Chondrocyte (in vitro differentiated cells): Measurements from ENCODE around the gene A4GNT. TPM values are rescaled to one million over a fixed set of nuclear protein-coding genes. Genes with fewer than 3 reads are reported as not detected.
"Not testable (repeated sequence)": the region's sequence is repeated elsewhere in the genome, so short reads cannot be mapped to it uniquely, and the experiment has no call there.

Source experiments
- DNase-seq: peaks from one replicate; pipeline ENCODE4 v3.0.0; 2021; ENCODE audit warnings: mixed read lengths, low spot score
- H3K27ac Mint-ChIP-seq: one replicate; pipeline ENCODE4 v1.8.0; 2021; ENCODE audit warnings: mild to moderate bottlenecking, moderate library complexity, mixed read lengths; ENCODE audit not compliant: unreplicated experiment
- H3K27me3 Mint-ChIP-seq: 2 replicates; pipeline ENCODE4 v1.8.0; 2021; ENCODE audit warnings: low read depth, mixed read lengths
- H3K36me3 Mint-ChIP-seq: 2 replicates; pipeline ENCODE4 v1.8.0; 2021; ENCODE audit warnings: low read depth, mixed read lengths
- H3K4me1 Mint-ChIP-seq: 2 replicates; pipeline ENCODE4 v1.8.0; 2021; ENCODE audit warnings: low read depth, mild to moderate bottlenecking, mixed read lengths
- H3K4me3 Mint-ChIP-seq: one replicate; pipeline ENCODE4 v1.8.0; 2021; ENCODE audit warnings: mild to moderate bottlenecking, moderate library complexity, mixed read lengths; ENCODE audit not compliant: unreplicated experiment
- H3K9me3 Mint-ChIP-seq: 2 replicates; pipeline ENCODE4 v1.8.0; 2021; ENCODE audit warnings: low read depth, mixed read lengths
- CTCF ChIP-seq: fragments of 200-600 bp; sonication (generic); IDR thresholded peaks from 2 replicates; pipeline ENCODE4 v1.5.0; 2021; ENCODE audit warnings: antibody characterized with exemption, mild to moderate bottlenecking, moderate library complexity
- total RNA-seq: library from RNA; stranded (reverse); gene quantifications from 3 replicates; pipeline ENCODE4 v1.2.1, GENCODE V29; 2021

Gene A4GNT
- total RNA-seq, 1 donor from 2014 or later, result not detected

GRCh38 chr3:138093721-138094120, 38.5 kb downstream of the A4GNT start:
- Mint-ChIP-seq H3K9me3 (peaks cover 6% of the 10 kb centered on the region), H3K36me3 (peaks cover 28% of the 10 kb centered on the region), H3K4me1 (peaks cover 24% of the 10 kb centered on the region), H3K27ac (no peak overlapping the region), H3K27me3 (no peaks in the 10 kb centered on the region), H3K4me3 (no peak overlapping the region)
- TF ChIP-seq CTCF, result no peak
- DNase-seq, result no peak

- peaks cover 42% of the 10 kb centered on the region for H3K36me3 Mint-ChIP-seq
- no peak for TF ChIP-seq CTCF
- H3K4me3 Mint-ChIP-seq, result no peak overlapping the region
- H3K4me1 Mint-ChIP-seq, result peaks cover 24% of the 10 kb centered on the region
- H3K27me3 Mint-ChIP-seq, result no peaks in the 10 kb centered on the region
- peaks cover 6% of the 10 kb centered on the region for H3K9me3 Mint-ChIP-seq
- DNase-seq, result no peak
- H3K27ac Mint-ChIP-seq, result no peak overlapping the region
Measured at GRCh38 chr3:138092023-138092422, 40.2 kb downstream of the A4GNT start.

GRCh38 chr3:138089091-138089490, 43.1 kb downstream of the A4GNT start:
- peak overlapping the region; percentile 49 for H3K27ac Mint-ChIP-seq
- peaks cover 6% of the 10 kb centered on the region for H3K9me3 Mint-ChIP-seq
- TF ChIP-seq CTCF, result no peak
- no peaks in the 10 kb centered on the region for H3K27me3 Mint-ChIP-seq
- H3K36me3 Mint-ChIP-seq, result peaks cover 48% of the 10 kb centered on the region
- H3K4me3 Mint-ChIP-seq, result no peak overlapping the region
- peaks cover 24% of the 10 kb centered on the region for H3K4me1 Mint-ChIP-seq
- no peak for DNase-seq

- H3K9me3 Mint-ChIP-seq, H3K27me3 Mint-ChIP-seq, H3K27ac Mint-ChIP-seq, H3K4me3 Mint-ChIP-seq, DNase-seq: not testable (repeated sequence)
- Mint-ChIP-seq H3K4me1 (peaks cover 43% of the 10 kb centered on the region), H3K36me3 (peaks cover 44% of the 10 kb centered on the region)
Measured at GRCh38 chr3:138085745-138086144, 46.4 kb downstream of the A4GNT start.

GRCh38 chr3:138084196-138084595, 48.0 kb downstream of the A4GNT start:
- no peak for DNase-seq
- Mint-ChIP-seq H3K9me3 (no peaks in the 10 kb centered on the region), H3K4me1 (peaks cover 49% of the 10 kb centered on the region), H3K27me3 (no peaks in the 10 kb centered on the region), H3K27ac (no peak overlapping the region), H3K4me3 (no peak overlapping the region), H3K36me3 (peaks cover 44% of the 10 kb centered on the region)
- no peak for TF ChIP-seq CTCF

GRCh38 chr3:138082992-138083386, 49.2 kb downstream of the A4GNT start:
- Mint-ChIP-seq H3K9me3 (no peaks in the 10 kb centered on the region), H3K27me3 (no peaks in the 10 kb centered on the region), H3K27ac (peak overlapping the region; percentile 96), H3K4me1 (peaks cover 57% of the 10 kb centered on the region), H3K36me3 (peaks cover 37% of the 10 kb centered on the region), H3K4me3 (no peak overlapping the region)
- no peak for TF ChIP-seq CTCF
- no peak for DNase-seq
